GM18507 (cell line): ENCODE results near the gene LAMA4.
"Not testable (repeated sequence)": the region's sequence is repeated elsewhere in the genome, so short reads cannot be mapped to it uniquely, and the experiment has no call there.

Experiments used
- DNase-seq: peaks from one replicate; pipeline ENCODE4 v3.0.0; 2011; ENCODE audit warnings: low read depth; ENCODE audit not compliant: insufficient read length; ENCODE audit errors: extremely low spot score
- FAIRE-seq: peaks from 2 replicates; lab custom pipeline; 2011; peaks lifted over from hg19 to GRCh38; lab: Jason Lieb, UNC

LAMA4 gene

DNA sequence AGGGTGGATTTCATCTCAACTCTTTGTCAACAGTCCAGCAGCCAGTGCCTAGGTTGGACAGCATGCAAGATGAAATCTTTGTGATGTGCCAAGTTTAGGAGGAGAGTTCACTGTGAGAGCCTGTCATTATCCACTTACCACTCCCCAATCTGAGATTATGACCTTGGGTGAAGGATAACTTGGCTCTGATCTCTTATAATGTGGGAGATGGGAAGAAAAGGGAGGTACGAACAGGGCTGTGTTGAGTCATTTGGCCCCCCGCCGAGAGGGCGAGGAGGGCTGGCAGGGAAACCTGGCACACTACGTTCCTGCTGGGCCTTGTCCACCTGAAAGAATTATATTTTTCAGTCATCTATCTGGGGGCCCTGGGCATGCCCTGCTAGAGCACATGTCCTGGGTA, 35.8 kb downstream of the LAMA4 start:
- DNase-seq: no peak
- no peak for FAIRE-seq

DNA sequence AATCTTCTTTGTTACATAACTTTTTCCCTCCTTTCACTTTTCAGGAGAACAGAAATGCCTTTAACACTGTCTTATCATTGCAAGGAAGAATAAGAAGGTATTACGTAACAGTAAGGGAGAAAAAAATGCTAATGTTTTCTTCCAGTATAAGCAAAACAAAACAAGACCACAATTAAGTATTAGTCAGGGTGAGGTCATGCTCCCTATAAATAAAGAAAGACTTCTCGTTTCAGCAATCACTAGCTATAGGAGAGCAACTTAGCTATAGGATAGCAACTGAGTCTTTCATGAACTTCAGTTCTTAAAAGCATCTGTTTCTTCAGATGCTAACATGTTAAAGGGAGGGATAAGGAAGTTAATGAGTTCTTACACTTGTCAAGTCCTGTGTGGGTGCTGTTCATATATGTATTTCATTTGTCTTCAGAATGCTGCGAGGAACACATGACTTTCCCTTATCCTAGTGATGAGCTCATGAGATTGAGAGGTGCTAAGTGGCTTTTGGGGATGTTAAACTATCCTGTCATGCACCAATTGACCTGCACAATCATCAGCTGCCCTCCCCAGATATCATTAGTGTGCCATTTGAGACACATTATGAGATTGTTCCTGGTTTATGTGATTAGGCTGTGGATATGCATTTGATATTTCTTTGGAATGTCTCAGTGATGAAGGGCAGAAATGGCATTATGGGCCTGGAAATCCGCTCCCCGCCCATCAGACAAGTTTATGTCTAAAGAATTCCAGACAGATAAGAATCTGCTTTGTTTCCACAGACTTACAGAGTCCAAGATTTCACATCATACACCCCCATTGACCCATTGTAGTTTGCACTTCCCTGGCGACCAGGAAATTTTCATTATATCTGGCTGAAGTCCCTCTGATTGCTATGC, 37.5 kb downstream of the LAMA4 start:
- FAIRE-seq (no peak), DNase-seq (no peak)

DNA sequence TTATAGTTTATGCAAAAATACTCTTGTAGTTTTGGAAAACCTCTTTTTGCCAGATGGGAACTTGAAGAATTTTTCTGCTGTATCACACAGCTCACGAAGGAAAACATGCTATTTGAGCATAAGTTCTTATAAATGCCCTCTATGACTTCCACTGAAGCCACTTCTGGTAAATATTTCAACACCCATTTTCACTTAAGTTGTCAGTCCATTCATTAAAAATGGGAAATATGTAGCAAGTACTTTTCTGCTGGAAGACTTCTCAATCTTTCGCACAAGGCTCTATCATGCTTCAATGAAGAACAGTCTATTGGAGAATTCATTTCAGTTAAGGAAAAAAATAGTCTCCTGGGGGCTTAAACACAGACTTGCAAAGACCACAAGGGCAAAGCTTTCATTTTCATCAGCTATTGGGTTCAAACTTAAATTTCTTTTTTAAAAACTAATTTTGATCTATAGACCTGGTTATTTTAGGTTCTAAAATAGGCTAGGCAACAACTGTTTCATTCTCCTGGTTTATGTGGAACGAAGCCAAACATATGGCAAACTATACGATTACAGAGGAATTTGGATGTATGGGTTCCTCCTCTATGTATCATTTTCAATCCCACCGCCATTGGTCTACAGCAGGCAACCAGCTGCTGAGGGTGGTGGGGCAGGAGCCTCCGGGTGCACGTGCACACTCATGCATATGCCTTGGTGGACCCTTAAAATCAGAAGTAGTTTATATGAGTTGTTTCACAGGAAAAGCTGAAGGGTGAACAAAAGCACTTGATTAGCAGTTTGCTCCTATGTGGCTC, 38.7 kb downstream of the LAMA4 start:
- DNase-seq: no peak
- no peak for FAIRE-seq

DNA sequence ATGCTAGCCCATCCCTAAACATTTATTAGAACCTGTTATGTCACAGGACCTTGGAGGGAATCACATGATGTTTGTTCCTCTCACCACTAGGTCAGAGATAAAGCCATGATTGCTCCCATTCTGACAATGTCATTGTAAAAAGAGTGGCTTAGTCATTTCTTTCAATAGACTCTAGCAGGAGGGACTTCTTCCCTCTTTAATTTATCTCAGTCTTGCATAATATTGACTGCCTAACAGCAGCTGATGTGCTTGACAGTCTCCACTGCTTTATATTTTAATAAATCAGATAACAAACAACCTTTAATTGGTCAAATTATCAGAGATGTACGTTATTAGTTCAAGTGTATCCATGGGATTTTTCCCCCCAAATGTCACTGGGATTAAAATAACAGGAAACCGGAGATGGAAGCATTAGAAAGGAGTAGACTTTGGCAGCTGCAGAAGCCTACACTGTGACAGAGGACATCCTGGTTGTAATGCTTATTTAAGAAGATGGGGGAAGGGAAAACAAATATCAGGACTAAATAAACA, 39.6 kb downstream of the LAMA4 start:
- FAIRE-seq (no peak), DNase-seq (no peak)

DNA sequence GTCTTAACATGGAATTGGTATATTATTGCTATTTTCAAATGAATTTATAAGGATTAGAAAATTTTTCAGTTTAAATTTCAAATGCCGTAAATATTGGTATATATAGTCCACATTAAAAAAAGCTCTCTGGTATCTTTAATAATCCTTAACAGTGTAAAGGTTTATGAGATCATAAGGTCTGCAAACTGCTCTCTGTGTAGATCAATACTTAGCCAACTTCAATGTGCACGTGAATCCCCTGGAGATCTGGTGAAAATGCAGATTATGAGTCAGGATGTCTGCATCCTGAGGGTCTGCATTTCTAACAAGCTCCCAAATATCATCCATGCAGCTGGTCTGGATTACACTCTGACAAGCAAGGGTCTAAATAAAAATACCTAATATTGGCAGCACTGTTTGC, 43.5 kb downstream of the LAMA4 start:
- DNase-seq (no peak), FAIRE-seq (no peak)

DNA sequence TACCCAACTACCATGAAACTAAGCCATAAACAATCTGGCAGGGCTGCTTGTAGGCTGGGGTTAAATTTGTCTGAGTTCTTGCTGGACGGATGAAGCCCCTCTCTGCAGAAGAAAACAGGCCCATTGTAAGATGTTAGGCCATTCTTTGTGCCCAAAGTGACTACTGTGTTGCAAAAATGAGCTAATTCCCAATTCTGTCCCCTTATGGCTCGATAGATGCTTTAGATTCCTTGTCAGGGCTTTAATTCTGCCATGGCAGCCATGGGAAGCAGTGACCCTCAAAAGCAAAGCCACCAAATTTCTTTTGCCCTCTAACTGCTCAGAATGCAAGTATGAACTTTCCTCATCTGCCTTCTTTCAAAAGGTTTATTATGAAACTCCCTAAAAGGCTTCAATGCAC, 45.2 kb downstream of the LAMA4 start:
- DNase-seq: no peak
- FAIRE-seq: no peak

DNA sequence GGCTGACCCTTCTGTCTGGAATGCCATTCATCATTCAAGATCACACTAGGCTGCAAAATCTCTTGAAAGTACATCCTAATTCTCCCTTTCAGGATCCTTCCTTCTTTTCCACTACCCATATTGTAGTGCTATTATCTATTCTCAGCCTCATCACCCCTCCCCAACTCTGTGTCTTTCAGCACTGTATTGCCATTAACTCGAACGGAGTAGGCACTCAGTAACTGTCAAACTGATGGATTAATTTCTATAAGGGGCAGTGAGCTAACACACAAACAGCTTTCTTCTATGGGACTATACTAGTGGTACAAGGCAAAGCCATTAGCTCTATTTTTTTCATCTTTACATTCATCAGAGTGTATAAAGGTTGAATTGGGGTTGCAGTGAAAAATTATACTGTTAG, 46.6 kb downstream of the LAMA4 start:
- FAIRE-seq (no peak), DNase-seq (no peak)

DNA sequence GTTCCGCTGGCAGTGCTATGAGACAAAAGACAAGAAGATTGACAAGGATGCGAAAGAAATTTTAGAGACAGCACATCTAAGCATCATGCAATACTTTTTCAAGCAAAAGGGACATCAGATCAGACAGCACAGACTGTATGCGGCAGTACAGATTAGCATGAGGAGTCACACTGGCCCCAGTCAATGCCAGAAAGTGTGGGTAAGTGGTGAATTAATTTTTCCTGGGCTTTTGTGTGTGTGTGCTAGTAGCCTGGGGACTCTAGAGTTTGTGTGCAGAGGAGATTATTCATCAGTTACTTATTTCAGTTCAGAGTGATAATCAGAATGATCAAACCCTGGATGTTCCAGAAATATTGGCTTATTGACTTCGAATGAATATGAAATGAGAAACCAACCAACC, 47.2 kb downstream of the LAMA4 start:
- FAIRE-seq: no peak
- no peak for DNase-seq

DNA sequence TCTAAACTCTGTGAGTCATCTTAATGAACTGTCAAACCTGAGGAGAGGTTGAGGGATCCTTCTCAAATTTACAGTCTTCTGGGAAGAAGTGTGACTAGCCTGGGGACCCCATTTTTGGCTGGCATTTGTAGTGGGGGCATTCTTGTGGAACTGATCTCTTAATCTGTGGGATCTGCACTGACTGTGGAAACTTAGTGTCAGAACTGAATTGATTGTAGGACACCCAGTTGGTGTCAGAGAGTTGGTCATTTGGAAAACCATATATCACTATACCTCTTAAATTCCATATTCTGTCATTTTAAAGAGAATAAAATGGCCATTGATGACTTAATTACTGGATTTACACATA, 48.3 kb downstream of the LAMA4 start:
- no peak for DNase-seq
- FAIRE-seq: no peak

DNA sequence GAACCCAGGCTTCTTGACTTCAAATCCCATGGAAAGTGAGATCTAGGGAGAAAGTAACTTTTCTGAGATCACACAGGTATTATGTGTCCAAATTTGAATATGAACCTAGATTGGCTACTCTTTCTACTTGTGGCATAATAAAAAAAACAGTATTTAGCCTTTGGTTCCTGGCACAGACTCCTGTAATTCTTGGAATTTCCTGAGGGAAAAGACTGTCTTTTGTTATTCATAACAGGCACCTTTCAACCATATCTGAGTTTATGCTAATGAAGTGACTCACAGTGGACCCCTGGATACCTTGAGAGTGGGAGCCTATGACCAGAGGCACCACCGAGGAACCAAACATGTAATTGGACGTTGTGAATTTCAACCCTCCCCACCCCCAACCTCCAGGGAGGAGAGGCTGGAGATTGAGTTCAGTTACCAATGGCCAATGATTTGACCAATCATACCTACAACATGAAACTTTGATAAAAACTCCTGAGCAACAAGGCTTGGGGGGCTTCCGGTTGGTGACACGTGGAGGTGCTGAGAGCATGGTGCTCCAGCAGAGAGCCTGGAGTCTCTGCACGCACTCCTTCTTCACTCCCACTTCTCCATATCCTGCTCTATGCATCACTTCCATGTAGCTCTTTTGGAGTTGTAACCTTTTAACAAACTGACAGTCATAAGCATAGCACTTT, 48.8 kb downstream of the LAMA4 start:
- FAIRE-seq (no peak), DNase-seq (no peak)

DNA sequence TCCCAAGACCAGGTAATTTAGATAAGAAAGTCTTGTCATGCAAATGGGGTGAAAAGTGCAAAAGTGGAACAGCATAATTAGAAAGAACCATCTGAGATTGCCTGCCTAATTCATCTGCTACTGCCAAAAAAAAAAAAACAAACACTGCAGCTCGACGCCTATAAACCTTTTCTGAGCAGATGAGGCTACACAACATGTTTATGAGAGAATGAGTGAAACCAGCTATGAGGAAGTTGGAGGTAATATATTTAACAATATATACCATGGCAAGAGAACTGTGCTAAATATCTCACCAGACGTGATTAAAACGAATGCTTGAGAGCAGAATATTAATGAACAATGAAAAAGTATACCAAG, 50.0 kb downstream of the LAMA4 start:
- DNase-seq (no peak), FAIRE-seq (no peak)

DNA sequence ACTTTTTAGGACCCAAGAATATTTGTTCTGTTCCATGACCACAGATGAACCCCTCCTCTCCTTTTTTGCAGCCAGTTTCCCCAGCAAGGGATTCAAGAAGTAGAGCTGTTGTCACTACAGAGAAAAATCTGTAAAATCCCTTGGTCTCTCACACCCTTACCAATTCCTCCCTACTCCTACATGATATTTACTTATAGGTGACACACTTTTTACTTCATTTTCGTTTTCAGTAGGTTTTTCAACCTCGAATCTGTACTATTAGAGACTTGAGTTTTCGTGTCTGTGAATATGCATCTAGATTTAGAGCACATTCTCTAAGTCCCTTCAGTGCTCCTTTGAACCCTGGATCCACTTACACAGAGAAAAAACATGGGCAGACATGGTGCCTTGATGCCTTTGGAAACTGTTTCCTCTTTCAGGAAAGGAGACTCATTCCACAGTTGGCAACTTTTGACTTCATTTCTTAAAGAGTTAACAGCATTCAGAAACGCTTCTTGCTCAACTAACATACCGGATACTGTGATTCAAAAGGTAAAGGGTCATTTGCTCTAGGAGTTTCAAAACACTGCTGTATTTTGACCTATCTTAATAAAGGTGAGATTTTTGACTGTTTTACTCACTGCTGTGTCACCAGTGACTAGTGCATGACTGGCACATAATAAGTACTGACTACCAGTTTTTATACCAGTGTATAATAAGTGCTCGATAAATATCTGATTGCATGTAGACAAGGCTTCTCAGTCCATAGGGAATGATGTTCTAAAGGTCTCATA, 50.6 kb downstream of the LAMA4 start:
- peak; percentile 48 for FAIRE-seq
- DNase-seq: no peak

DNA sequence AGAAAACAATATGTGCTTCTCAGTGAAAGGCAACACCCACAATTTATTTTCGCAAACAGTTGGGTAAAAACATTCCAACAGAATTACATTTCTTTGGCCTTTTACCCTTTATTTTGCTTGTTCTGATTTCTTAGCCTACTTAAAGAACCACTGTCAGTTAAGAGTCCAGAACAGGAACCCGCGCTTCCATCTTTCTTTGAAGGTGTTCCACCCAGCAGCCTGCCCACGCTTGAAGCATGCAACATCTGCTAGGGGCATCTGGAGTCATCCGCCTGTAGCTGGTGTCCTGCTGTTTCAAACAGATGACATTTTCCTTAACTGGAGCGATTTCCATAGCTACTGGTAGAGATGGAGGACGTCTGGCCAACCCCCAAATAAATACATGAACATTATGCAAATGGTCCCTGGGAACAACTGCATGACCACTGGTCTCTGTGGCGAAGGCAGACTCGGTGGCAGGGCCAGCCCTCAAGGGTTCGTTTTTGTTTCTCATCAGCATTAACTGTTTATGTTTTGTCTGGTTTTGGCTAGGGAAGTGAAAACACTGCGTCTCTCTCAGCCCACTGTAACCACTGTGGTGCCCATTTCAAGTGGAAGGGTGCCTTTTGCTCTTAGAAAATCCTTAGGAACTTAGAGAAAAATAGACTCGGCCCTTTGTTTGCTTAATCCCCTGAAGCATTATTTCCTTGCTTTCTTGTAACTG, 51.6 kb downstream of the LAMA4 start:
- FAIRE-seq: peak; percentile 56
- peak; percentile 14 for DNase-seq

DNA sequence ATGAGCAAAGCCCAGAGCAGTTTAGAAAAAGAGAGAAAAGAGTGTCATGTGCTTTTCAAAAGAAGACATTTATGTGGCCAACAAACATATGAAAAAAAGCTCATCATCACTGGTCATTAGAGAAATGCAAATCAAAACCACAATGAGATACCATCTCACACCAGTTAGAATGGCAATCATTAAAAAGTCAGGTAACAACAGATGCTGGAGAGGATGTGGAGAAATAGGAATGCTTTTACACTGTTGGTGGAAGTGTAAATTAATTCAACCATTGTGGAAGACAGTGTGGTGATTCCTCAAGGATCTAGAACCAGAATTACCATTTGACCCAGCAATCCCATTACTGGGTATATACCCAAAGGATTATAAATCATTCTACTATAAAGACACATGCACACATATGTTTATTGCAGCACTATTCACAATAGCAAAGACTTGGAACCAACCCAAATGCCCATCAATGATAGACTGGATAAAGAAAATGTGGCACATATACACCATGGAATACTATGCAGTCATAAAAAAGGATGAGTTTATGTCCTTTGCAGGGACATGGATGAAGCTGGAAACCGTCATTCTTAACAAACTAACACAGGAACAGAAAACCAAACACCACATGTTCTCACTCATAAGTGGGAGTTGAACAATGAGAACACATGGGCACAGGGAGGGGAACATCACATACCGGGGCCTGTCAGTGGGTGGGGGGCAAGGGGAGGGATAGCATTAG, 54.0 kb downstream of the LAMA4 start:
- not testable (repeated sequence) for FAIRE-seq, DNase-seq

DNA sequence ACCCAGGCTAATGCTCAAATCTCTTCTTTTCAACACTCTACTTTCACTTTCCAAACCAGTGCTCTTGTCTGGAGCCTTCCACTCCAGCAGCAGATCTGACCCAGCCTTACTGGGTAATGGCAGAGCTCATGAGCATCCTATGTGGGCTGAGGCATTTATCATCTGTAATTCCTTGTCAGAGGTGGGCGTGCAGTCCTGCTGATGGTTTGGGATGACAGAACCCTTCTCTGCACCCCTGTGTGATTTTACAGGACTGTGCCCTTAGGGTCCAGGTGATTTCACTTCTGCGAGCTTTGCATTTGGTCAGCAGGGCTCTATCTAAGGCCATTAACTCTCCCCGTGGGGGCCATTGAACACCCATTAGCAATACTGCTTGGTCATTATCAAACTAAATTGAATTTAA, 55.4 kb downstream of the LAMA4 start:
- DNase-seq (no peak), FAIRE-seq (no peak)

DNA sequence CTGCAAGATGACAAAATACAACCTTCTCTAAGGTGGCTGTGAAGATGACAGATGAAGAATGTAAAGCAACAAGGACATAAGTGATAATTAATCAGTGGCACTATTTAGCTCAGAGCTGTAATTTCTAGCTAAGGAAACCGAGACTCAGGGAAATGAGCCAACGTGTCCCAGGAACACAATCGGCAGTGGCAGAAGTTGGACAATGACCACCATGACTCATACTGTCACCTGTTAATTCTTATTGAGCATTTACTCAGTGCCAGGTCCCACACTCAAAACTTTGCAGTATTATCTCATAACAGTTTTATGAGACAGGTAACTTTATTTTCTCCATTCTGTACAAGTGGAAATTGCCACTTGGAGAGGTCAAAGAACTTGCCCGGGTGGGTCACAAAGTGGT, 55.8 kb downstream of the LAMA4 start:
- no peak for DNase-seq
- FAIRE-seq: no peak

DNA sequence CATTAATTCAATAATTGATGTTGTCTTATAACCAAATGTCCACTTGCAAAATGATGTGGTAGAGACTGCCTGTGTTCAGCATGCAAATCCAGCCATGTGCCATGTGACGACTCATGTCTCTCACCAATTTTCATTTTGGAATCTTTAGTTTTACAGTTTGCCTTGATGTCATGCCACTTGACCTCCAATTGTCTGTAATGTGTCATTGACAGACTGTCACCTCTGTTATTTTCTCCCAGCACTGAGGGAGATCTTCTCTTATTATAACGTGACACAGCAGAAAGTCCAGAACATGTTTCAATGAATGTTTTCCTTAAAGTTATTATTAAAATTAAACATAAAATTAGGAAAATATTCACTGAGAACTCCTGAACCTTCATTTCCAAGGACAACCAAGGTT, 56.7 kb downstream of the LAMA4 start:
- DNase-seq (no peak), FAIRE-seq (no peak)

DNA sequence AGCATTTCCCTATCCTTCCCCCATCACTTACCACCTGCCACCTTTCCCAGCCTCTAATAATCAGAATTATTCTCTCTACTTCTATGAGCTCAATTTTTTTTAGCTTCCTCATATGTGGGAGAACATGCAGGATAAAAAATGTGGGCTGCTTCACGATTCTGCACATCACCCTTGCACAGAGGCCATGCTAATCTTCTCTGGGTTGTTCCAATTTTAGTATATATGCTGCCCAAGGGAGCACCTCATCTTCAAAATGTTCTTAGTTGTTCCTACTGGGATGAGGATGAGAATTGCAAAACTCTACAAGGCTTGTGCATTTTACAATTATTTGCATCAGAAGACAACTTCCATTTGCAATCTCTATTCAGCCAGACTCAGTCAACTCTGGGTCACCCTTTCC, 58.1 kb downstream of the LAMA4 start:
- no peak for FAIRE-seq

More for the DNA sequence above, 58.1 kb downstream of the LAMA4 start:
- DNase-seq: no peak
